ENCODE measurements around the gene C11orf91. TPM values are rescaled to one million over a fixed set of nuclear protein-coding genes. Genes with fewer than 3 reads are reported as not detected.

Gene C11orf91
- total RNA-seq, 1 experiment from 2014 or later: not detected

- Histone ChIP-seq H3K27ac (ENCODE audit: low read depth, low read length, poor library complexity, severe bottlenecking) (no peak overlapping the region), H3K4me1 (ENCODE audit: insufficient read depth, low read length, poor library complexity, severe bottlenecking) (peaks cover 13% of the 10 kb centered on the region), H3K36me3 (ENCODE audit: insufficient read depth, low read length, poor library complexity, severe bottlenecking) (no peaks in the 10 kb centered on the region), H3K4me3 (ENCODE audit: low read depth, low read length, poor library complexity, severe bottlenecking) (no peak overlapping the region), H3K27me3 (replicated peaks; ENCODE audit: insufficient read depth, low read depth, low read length, poor library complexity) (no peaks in the 10 kb centered on the region), H3K9me3 (ENCODE audit: low read depth, low read length, poor library complexity, severe bottlenecking) (no peaks in the 10 kb centered on the region)
- ChIA-PET POLR2A (ENCODE audit: low non-redundant PET) (no interaction called here), CTCF (no interaction called here)
- TF ChIP-seq EZH2 (IDR thresholded peaks at IDR 0.05; ENCODE audit: borderline replicate concordance, low read depth, low read length, poor library complexity, severe bottlenecking) (no peak), CTCF (conservative IDR thresholded peaks at IDR 0.05; ENCODE audit: low read depth, low read length) (no peak)
- no peak for DNase-seq (ENCODE audit: low spot score)
- no TSS peak for BruUV-seq (replicated peaks)
- intact Hi-C loops (cut with micrococcal nuclease; ENCODE audit: unreplicated experiment): no loop called here
These were observed 24.9 kb upstream of the C11orf91 start for GRCh38 chr11:33725496-33725895.

- Histone ChIP-seq H3K36me3 (ENCODE audit: insufficient read depth, low read length, poor library complexity, severe bottlenecking) (peaks cover 5% of the 10 kb centered on the region), H3K9me3 (ENCODE audit: low read depth, low read length, poor library complexity, severe bottlenecking) (no peaks in the 10 kb centered on the region), H3K4me1 (ENCODE audit: insufficient read depth, low read length, poor library complexity, severe bottlenecking) (peaks cover 13% of the 10 kb centered on the region), H3K27ac (ENCODE audit: low read depth, low read length, poor library complexity, severe bottlenecking) (no peak overlapping the region), H3K4me3 (ENCODE audit: low read depth, low read length, poor library complexity, severe bottlenecking) (no peak overlapping the region), H3K27me3 (replicated peaks; ENCODE audit: insufficient read depth, low read depth, low read length, poor library complexity) (no peaks in the 10 kb centered on the region)
- intact Hi-C loops (cut with micrococcal nuclease; ENCODE audit: unreplicated experiment): no loop called here
- ChIA-PET CTCF (no interaction called here), POLR2A (ENCODE audit: low non-redundant PET) (no interaction called here)
- no TSS peak for BruUV-seq (replicated peaks)
- TF ChIP-seq EZH2 (IDR thresholded peaks at IDR 0.05; ENCODE audit: borderline replicate concordance, low read depth, low read length, poor library complexity, severe bottlenecking): no peak
- DNase-seq (ENCODE audit: low spot score): no peak
These were observed 24.0 kb upstream of the C11orf91 start for GRCh38 chr11:33724644-33725035.

DNA sequence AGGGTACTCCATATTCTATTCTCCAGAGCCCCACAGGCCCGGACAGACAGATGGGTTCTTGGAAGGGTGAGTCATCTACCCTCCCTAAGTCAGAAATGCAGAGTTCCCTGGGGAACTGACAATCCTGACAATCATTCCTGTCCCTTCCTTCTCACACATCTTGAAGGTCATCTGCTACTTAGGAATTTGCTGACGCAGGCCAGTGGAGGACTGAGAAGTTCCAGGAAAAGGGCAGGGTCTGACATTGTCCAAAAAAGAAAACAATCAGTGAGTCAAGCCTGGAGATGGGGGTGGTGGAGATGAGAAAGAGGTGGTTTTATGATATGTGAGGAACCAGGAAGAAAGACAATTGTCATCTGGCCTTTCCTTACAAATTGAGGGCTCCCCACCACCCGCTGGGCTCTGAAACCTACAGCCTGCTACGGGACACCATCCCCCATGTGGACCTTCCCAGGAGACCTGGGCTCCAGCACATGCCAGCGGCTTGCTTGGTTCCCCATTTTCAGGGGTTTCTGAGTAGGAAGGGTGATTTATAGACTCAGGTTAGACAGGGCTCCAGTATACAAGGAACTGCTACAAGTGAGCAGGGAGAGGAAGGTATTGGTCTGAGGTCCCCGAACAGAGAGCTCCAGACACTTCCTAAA is 22.7 kb upstream of the C11orf91 start:
- Histone ChIP-seq H3K4me1 (ENCODE audit: insufficient read depth, low read length, poor library complexity, severe bottlenecking) (peaks cover 13% of the 10 kb centered on the region), H3K27ac (ENCODE audit: low read depth, low read length, poor library complexity, severe bottlenecking) (no peak overlapping the region), H3K27me3 (replicated peaks; ENCODE audit: insufficient read depth, low read depth, low read length, poor library complexity) (no peaks in the 10 kb centered on the region), H3K9me3 (ENCODE audit: low read depth, low read length, poor library complexity, severe bottlenecking) (no peaks in the 10 kb centered on the region), H3K4me3 (ENCODE audit: low read depth, low read length, poor library complexity, severe bottlenecking) (no peak overlapping the region), H3K36me3 (ENCODE audit: insufficient read depth, low read length, poor library complexity, severe bottlenecking) (peaks cover 7% of the 10 kb centered on the region)
- CTCF ChIA-PET: interaction anchor here (0.5 kb wide), 1 partner anchor 272 kb away, joined by 3 read pairs; no protein-coding TSS in a partner anchor
- intact Hi-C loops (cut with micrococcal nuclease; ENCODE audit: unreplicated experiment): no loop called here
- POLR2A ChIA-PET (ENCODE audit: low non-redundant PET): interaction anchor here (0.6 kb wide), 2 partner anchors 13 to 325 kb away, joined by 3 read pairs; no protein-coding TSS in a partner anchor
- peak; percentile 81 for DNase-seq (ENCODE audit: low spot score)
- no TSS peak for BruUV-seq (replicated peaks)
- no peak for TF ChIP-seq EZH2 (IDR thresholded peaks at IDR 0.05; ENCODE audit: borderline replicate concordance, low read depth, low read length, poor library complexity, severe bottlenecking)
- no peak for TF ChIP-seq CTCF (conservative IDR thresholded peaks at IDR 0.05; ENCODE audit: low read depth, low read length)
